ENCODE measurements around the gene MAPK10.
"Not testable (repeated sequence)": the region's sequence is repeated elsewhere in the genome, so short reads cannot be mapped to it uniquely, and the experiment has no call there.

MAPK10 gene

DNA sequence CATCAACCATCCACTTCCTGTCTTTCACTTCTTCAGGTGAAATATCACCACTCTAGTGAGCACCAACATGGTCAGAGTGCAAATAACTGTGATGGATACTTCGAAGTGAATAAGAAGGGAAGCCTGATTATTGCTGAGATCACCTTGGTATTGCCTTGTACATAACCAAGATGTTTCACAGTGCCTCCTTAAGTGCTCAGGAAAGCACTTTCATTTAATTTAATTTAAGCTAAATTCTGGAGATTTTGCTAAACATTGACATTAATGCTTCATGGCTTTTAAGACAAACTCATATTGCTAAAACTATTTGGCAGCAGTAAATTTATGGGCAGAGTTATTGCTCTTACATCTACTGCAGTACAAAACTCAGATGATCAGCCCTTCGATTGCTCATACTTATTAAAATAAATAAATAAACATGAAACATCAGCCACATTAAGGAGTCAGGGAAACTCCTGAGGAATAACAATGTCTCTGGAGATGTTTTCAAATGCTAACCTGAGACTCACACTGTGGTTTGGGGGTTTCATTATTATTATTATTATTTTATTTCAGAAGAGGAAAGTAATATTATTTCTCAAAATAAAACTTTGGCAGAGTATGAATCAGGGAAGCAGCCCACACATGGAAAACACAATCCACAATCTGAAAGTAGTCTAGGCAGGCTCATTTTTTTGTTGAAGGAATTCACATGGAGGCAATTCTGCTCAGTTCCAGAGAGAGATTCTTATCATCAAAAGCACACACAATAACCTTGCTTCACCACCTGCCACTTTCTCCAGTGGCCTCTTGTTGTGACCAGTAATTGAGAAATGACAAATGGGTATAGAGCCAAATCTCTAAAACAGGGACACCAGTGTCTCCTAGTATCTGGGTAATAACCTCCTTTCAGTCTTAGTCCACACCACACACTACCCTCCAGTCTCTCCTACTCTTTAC lies 344.2 kb downstream of the MAPK10 start:
- no peak overlapping the region for H3K4me3 ChIP-seq (ENCODE audit: low read depth, low read length)
- no peak for DNase-seq (ENCODE audit: low read depth)

GRCh38 chr4:86014599-86014998 lies 345.3 kb downstream of the MAPK10 start:
- H3K4me3 ChIP-seq (ENCODE audit: low read depth, low read length), result no peak overlapping the region
- peak; percentile 58 for DNase-seq (ENCODE audit: low read depth)

DNA sequence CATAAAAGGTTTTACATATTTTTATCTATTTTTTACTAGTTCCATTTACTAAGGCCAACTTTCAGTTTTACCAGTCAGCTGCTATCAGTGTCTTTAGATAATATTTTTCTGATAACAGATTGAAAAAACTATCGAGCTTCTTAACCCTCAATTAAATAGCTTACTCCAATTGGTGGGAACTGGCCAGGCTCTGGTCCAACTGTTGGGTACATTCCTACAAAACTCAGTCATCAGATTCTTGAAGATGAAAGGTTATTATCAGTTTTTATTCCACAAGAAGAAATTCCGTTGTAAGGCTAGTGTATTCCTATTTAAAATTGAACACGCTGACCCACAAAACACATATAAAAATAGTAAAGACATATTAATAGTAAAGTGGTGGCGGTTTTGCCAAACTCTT lies 346.2 kb downstream of the MAPK10 start:
- H3K4me3 ChIP-seq (ENCODE audit: low read depth, low read length), result no peak overlapping the region
- no peak for DNase-seq (ENCODE audit: low read depth)

- peak; percentile 99 for DNase-seq (ENCODE audit: low read depth)
- no peak overlapping the region for H3K4me3 ChIP-seq (ENCODE audit: low read depth, low read length)
Observed at GRCh38 chr4:86011117-86011516, 348.7 kb downstream of the MAPK10 start.

DNA sequence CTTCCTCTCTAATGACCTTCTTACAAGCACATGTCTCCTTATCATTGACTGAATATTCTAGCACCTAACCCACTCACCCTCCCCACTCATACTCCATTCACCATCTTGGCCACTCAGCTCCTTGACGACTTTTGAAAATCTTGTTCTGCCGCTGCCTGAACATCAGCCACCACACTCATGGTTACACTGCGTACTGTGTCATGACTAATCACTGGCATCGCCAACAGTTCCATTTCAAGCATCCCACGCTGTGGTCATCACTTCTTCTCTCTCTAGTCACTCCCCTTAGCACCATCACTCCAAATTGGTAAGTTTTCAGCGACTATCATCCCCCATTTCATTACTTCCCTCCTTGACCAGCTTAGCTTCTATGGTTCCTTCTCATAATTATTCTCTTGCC lies 352.8 kb downstream of the MAPK10 start:
- no peak for DNase-seq (ENCODE audit: low read depth)
- no peak overlapping the region for H3K4me3 ChIP-seq (ENCODE audit: low read depth, low read length)

- no peak for DNase-seq (ENCODE audit: low read depth)
- no peak overlapping the region for H3K4me3 ChIP-seq (ENCODE audit: low read depth, low read length)
Observed at GRCh38 chr4:86006057-86006456, 353.8 kb downstream of the MAPK10 start.

GRCh38 chr4:86004030-86004429 lies 355.8 kb downstream of the MAPK10 start:
- H3K4me3 ChIP-seq (ENCODE audit: low read depth, low read length), result no peak overlapping the region
- DNase-seq (ENCODE audit: low read depth), result no peak

GRCh38 chr4:86001591-86001990 lies 358.3 kb downstream of the MAPK10 start:
- no peak for DNase-seq (ENCODE audit: low read depth)
- H3K4me3 ChIP-seq (ENCODE audit: low read depth, low read length), result no peak overlapping the region

DNA sequence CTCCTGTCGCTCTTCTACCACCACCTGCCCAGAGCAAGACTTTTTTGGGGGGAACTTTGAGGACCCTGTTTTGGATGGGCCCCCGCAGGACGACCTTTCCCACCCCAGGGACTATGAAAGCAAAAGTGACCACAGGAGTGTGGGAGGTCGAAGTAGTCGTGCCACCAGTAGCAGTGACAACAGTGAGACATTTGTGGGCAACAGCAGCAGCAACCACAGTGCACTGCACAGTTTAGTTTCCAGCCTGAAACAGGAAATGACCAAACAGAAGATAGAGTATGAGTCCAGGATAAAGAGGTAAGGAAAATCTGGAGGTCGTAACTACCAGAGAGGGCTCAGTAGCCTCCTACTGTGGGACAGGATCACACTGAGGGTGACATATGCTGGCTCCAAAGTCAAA lies 364.5 kb downstream of the MAPK10 start:
- H3K4me3 ChIP-seq (ENCODE audit: low read depth, low read length), result no peak overlapping the region
- DNase-seq (ENCODE audit: low read depth), result no peak

- H3K4me3 ChIP-seq (ENCODE audit: low read depth, low read length), result no peak overlapping the region
- no peak for DNase-seq (ENCODE audit: low read depth)
Observed at GRCh38 chr4:85994576-85994975, 365.3 kb downstream of the MAPK10 start.

DNA sequence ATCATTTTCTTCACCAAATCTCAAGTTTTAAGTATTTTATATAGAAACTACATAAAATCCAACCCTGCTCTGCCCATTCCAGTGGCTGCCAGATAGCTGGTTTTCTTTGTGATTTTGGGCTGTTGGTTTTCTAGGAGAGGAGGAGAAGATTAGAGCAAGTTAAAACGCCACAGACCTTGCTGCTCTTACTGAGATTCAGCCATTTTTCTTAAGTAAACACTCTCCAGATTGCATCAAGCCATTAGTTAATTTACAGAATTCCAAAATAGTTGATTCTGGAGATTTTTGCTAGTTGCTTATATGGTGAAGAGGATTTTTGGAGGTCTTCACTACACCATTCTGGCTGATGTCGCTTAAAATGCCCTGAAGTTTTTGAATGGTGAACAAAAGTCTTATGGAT lies 366.2 kb downstream of the MAPK10 start:
- no peak for DNase-seq (ENCODE audit: low read depth)
- H3K4me3 ChIP-seq (ENCODE audit: low read depth, low read length), result no peak overlapping the region

DNA sequence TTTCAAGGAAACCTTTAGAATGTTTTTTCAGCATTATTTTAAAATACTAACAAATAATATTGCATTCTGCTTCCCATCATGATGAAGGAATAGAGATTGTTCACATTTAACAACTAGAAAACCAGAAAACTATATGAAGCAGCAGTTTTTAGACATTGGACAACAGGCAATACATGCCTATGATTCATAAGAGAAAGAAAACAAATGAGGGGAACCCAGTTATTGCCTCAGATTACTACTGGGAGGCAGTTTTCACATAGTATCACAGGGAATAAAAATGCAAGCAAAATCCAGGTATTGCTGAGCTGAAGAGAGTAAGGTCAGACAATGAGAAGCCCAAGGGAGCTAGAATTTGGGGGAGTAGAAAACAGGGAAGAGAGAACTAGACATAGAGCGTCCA lies 373.6 kb downstream of the MAPK10 start:
- no peak for DNase-seq (ENCODE audit: low read depth)

GRCh38 chr4:85979276-85979675 lies 380.6 kb downstream of the MAPK10 start:
- DNase-seq (ENCODE audit: low read depth), result no peak
- H3K4me3 ChIP-seq (ENCODE audit: low read depth, low read length), result no peak overlapping the region

More for the DNA sequence above, 373.6 kb downstream of the MAPK10 start:
- no peak overlapping the region for H3K4me3 ChIP-seq (ENCODE audit: low read depth, low read length)

GRCh38 chr4:85970535-85970934 lies 389.3 kb downstream of the MAPK10 start:
- H3K4me3 ChIP-seq (ENCODE audit: low read depth, low read length), result no peak overlapping the region
- no peak for DNase-seq (ENCODE audit: low read depth)

GRCh38 chr4:85968945-85969819 lies 390.7 kb downstream of the MAPK10 start:
- no peak overlapping the region for H3K4me3 ChIP-seq (ENCODE audit: low read depth, low read length)
- DNase-seq (ENCODE audit: low read depth), result peak; percentile 35

DNA sequence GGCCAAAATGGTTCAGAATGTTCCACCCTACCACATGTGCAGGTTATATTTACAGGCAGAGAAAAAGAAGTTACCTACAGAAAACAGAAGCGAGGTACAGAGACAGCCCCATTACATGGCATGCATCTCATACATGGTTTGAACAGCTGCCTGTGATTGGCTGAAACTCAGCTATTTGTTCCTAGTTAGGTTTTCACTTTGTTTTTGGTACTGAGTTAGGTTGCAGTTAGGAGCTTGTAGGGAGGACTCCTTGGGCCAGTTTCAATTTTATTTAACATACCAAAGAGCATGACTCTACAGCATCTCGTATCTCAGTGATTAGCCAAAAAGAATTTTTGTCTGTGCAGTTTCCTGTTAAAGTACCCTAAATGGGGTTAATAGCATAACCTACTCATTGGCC lies 392.0 kb downstream of the MAPK10 start:
- DNase-seq (ENCODE audit: low read depth), result no peak
- H3K4me3 ChIP-seq (ENCODE audit: low read depth, low read length), result no peak overlapping the region

DNA sequence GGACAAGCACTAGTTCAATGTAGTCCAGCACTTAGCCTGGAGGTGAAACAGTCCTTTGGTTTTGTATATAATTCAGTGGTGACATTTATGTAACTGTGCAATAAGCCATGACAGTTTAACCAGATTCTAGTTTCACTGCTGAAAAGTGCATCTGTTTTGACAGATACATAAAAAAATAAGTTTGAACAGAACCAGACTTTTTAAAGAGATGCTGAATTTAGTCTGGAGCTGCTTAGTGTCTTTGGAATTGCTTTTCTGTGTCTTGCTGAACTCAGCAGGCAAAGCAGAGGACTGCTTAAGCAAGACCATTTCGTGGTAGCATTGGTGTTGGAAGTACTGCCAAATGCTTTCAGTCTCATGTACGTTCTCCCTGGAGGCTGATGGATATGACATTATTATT lies 393.5 kb downstream of the MAPK10 start:
- DNase-seq (ENCODE audit: low read depth), result no peak
- no peak overlapping the region for H3K4me3 ChIP-seq (ENCODE audit: low read depth, low read length)

DNA sequence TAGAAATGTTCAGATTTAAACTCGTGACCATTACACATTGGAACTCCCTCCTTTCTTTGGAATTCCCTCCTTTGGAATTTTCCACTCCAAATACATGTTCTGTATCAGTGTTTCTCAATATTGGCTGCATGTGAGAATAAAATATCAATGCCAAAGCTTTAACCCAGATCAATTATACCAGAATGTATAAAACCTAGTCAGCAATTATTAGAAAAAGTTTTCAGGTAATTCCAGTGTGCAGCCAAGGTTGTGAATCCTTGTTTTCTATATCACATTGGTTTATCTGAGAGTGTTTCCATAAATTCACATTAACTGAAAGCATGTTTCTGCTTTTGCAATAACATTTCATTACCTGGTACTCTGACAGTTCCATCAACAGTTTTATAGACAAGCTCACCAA lies 394.3 kb downstream of the MAPK10 start:
- DNase-seq (ENCODE audit: low read depth), result no peak
- no peak overlapping the region for H3K4me3 ChIP-seq (ENCODE audit: low read depth, low read length)

GRCh38 chr4:85965017-85965416 lies 394.8 kb downstream of the MAPK10 start:
- DNase-seq (ENCODE audit: low read depth); H3K4me3 ChIP-seq (ENCODE audit: low read depth, low read length): not testable (repeated sequence)

DNA sequence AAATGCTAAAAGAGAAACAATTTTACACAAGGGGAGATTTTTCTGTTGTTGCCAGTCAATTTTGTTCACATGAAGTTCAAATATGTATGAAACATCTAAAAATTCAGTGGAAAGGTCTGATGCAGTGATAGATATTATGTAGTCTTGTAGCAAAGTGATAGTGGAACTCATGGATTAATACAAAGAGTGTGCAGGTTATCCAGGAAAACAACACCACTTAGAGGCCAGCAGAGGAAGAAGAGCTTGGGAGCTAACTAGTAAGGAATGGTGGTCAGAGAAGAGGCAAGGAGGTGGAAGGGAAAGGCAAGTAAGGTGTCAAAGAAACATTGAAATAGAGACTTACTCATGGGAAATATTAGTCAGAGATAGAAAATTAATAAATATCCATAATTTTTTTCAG lies 395.6 kb downstream of the MAPK10 start:
- no peak overlapping the region for H3K4me3 ChIP-seq (ENCODE audit: low read depth, low read length)

More for the DNA sequence above, 395.6 kb downstream of the MAPK10 start:
- DNase-seq (ENCODE audit: low read depth), result no peak

Measured in skeletal muscle cell (primary cell).